Ectodermal cell (in vitro differentiated cells): Measurements from ENCODE around the gene PCDHGB4.
"Not testable (repeated sequence)": the region's sequence is repeated elsewhere in the genome, so short reads cannot be mapped to it uniquely, and the experiment has no call there.

ENCODE experiments used
- H3K27ac ChIP-seq: 2 replicates; pipeline ENCODE4 v1.7.0; 2013; ENCODE audit warnings: mild to moderate bottlenecking, low read depth, low read length; ENCODE audit not compliant: insufficient read depth, poor library complexity, severe bottlenecking
- H3K27me3 ChIP-seq: 2 replicates; pipeline ENCODE4 v1.7.0; 2013; ENCODE audit warnings: mild to moderate bottlenecking, low read length; ENCODE audit not compliant: insufficient read depth, control insufficient read depth, poor library complexity, severe bottlenecking
- H3K36me3 ChIP-seq: one replicate; pipeline ENCODE4 v1.7.0; 2013; ENCODE audit warnings: low read length; ENCODE audit not compliant: control insufficient read depth, insufficient read depth
- H3K4me1 ChIP-seq: one replicate; pipeline ENCODE4 v1.7.0; 2013; ENCODE audit warnings: low read length; ENCODE audit not compliant: control insufficient read depth, insufficient read depth
- H3K4me3 ChIP-seq: 2 replicates; pipeline ENCODE4 v1.7.0; 2013; ENCODE audit warnings: low read depth, low read length, control low read depth; ENCODE audit not compliant: insufficient read depth
- H3K9me3 ChIP-seq: 2 replicates; pipeline ENCODE4 v1.7.0; 2013; ENCODE audit warnings: mild to moderate bottlenecking, low read length, moderate library complexity; ENCODE audit not compliant: control insufficient read depth
- WGBS, 2 experiments: methylation state at CpG; one replicate each; pipeline ENCODE4 v1.1.7; 2013; ENCODE audit warnings: missing lambda C conversion rate in 2 of 2; 5-methylcytosine and 5-hydroxymethylcytosine counted together

The PCDHGB4 gene

DNA sequence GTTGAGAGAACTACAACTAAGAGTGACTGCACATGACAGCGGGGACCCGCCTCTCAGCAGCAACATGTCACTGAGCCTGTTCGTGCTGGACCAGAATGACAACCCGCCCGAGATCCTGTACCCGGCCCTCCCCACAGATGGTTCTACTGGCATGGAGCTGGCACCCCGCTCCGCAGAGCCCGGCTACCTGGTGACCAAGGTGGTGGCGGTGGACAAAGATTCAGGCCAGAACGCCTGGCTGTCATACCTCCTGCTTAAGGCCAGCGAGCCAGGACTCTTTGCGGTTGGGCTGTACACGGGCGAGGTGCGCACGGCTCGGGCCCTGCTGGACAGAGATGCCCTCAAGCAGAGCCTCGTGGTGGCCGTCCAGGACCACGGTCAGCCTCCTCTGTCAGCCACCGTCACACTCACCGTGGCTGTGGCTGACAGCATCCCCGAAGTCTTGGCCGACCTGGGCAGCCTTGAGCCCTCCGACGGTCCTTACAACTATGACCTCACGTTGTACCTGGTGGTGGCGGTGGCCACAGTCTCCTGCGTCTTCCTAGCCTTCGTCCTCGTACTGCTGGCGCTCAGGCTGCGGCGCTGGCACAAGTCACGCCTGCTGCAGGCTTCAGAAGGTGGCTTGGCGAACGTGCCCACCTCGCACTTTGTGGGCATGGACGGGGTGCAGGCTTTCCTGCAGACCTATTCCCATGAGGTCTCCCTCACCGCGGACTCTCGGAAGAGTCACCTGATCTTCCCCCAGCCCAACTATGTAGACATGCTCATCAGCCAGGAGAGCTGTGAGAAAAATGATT, 2.8 kb upstream of the PCDHGB4 start:
- Histone ChIP-seq H3K36me3 (no peaks in the 10 kb centered on the region), H3K4me1 (no peaks in the 10 kb centered on the region), H3K27ac (no peak overlapping the region), H3K4me3 (no peak overlapping the region), H3K27me3 (no peaks in the 10 kb centered on the region), H3K9me3 (peaks cover 7% of the 10 kb centered on the region)
- WGBS, 2 experiments, result 94 to 96% methylated on average over 43 of the region's 43 CpGs

DNA sequence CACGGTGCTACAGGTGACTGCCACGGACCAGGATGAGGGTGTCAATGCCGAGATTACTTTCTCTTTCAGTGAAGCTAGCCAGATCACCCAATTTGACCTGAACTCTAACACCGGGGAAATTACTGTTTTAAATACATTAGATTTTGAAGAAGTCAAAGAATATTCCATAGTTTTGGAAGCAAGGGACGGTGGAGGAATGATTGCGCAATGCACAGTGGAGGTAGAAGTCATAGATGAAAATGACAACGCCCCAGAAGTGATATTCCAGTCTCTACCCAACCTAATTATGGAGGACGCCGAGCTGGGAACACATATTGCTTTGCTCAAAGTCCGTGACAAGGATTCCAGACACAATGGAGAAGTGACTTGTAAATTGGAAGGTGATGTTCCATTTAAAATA, 1.2 kb downstream of the PCDHGB4 start:
- 92 to 100% methylated on average over 9 to 10 of the region's 10 CpGs for WGBS, 2 experiments
- peaks cover 12% of the 10 kb centered on the region for H3K36me3 ChIP-seq
- H3K27ac ChIP-seq, result no peak overlapping the region
- H3K4me3 ChIP-seq, result no peak overlapping the region
- peaks cover 5% of the 10 kb centered on the region for H3K9me3 ChIP-seq
- H3K4me1 ChIP-seq, result no peaks in the 10 kb centered on the region
- H3K27me3 ChIP-seq, result no peaks in the 10 kb centered on the region

DNA sequence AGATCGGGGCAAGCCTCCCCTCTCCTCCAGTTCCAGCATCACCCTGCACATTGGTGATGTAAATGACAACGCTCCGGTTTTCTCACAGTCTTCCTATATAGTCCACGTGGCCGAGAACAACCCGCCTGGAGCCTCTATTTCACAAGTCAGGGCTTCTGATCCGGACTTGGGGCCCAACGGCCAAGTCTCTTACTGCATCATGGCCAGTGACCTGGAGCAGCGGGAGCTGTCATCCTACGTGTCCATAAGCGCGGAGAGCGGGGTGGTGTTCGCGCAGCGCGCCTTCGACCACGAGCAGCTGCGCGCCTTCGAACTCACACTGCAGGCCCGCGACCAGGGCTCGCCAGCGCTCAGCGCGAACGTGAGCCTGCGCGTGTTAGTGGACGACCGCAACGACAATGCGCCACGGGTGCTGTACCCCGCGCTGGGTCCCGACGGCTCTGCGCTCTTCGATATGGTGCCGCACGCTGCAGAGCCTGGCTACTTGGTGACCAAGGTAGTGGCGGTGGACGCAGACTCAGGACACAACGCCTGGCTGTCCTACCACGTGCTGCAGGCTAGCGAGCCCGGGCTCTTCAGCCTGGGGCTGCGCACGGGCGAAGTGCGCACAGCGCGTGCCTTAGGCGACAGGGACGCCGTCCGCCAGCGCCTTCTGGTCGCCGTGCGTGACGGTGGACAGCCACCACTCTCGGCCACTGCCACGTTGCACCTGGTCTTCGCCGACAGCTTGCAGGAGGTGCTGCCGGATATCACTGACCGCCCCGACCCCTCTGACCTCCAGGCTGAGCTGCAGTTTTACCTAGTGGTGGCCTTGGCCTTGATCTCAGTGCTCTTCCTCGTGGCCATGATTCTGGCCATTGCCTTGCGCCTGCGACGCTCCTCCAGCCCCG, 1.9 kb downstream of the PCDHGB4 start:
- H3K9me3 ChIP-seq, result peaks cover 5% of the 10 kb centered on the region
- no peak overlapping the region for H3K4me3 ChIP-seq
- peaks cover 12% of the 10 kb centered on the region for H3K36me3 ChIP-seq
- no peak overlapping the region for H3K27ac ChIP-seq
- no peaks in the 10 kb centered on the region for H3K4me1 ChIP-seq
- no peaks in the 10 kb centered on the region for H3K27me3 ChIP-seq
- 96 to 97% methylated on average over 77 of the region's 77 CpGs for WGBS, 2 experiments

DNA sequence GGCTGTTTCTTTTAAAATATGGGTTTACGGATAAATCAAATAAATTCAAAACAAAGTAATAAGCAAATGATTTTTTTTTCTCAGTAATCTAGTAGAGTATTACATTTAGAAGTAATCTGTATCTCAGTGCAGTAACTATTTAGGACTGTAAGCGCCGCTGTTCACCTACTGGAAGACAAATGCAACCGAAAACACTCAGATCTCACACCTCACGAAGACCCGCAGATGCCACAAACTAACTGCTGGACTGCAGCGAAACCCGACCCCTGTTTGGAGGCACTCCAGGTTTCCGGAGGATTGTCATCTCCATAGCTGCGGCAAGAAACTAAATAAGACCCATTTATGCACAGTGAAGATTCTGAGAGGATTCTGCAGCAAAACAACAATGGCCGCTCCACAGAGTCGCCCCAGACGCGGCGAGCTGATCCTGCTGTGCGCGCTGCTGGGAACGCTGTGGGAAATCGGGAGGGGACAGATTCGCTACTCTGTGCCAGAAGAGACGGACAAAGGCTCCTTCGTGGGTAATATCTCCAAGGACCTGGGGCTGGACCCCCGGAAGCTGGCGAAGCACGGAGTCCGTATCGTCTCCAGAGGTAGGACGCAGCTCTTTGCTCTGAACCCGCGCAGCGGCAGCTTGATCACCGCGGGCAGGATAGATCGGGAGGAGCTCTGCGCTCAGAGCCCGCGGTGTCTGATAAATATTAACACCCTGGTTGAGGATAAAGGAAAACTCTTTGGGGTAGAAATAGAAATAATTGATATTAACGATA, 5.1 kb downstream of the PCDHGB4 start, which contains the start of gene PCDHGA8:
Gene PCDHGA8 (plus strand): TSS at position 205 of the 770 bp plus-strand sequence. CDS start 181 bp downstream, at position 386.
- no peak within 1 kb of the TSS for H3K27ac ChIP-seq
- no peak within 1 kb of the TSS for H3K4me3 ChIP-seq
- H3K36me3 ChIP-seq, result peaks cover 12% of the 10 kb centered on the region
- H3K4me1 ChIP-seq, result no peaks in the 10 kb centered on the region
- peaks cover 5% of the 10 kb centered on the region for H3K9me3 ChIP-seq
- 96 to 97% methylated on average over 37 to 38 of the region's 38 CpGs for WGBS, 2 experiments
- H3K27me3 ChIP-seq, result no peaks in the 10 kb centered on the region

DNA sequence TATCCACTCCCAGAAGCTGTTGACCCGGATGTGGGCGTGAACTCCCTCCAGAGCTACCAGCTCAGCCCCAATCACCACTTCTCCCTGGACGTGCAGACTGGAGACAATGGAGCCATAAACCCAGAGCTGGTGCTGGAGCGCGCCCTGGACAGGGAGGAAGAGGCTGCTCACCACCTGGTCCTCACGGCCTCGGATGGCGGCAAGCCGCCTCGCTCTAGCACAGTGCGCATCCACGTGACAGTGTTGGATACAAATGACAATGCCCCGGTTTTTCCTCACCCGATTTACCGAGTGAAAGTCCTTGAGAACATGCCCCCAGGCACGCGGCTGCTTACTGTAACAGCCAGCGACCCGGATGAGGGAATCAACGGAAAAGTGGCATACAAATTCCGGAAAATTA, 5.8 kb downstream of the PCDHGB4 start:
- Histone ChIP-seq H3K36me3 (peaks cover 12% of the 10 kb centered on the region), H3K4me3 (no peak overlapping the region), H3K27ac (no peak overlapping the region), H3K9me3 (peaks cover 4% of the 10 kb centered on the region), H3K4me1 (no peaks in the 10 kb centered on the region), H3K27me3 (no peaks in the 10 kb centered on the region)
- 94 to 95% methylated on average over 21 of the region's 21 CpGs for WGBS, 2 experiments

DNA sequence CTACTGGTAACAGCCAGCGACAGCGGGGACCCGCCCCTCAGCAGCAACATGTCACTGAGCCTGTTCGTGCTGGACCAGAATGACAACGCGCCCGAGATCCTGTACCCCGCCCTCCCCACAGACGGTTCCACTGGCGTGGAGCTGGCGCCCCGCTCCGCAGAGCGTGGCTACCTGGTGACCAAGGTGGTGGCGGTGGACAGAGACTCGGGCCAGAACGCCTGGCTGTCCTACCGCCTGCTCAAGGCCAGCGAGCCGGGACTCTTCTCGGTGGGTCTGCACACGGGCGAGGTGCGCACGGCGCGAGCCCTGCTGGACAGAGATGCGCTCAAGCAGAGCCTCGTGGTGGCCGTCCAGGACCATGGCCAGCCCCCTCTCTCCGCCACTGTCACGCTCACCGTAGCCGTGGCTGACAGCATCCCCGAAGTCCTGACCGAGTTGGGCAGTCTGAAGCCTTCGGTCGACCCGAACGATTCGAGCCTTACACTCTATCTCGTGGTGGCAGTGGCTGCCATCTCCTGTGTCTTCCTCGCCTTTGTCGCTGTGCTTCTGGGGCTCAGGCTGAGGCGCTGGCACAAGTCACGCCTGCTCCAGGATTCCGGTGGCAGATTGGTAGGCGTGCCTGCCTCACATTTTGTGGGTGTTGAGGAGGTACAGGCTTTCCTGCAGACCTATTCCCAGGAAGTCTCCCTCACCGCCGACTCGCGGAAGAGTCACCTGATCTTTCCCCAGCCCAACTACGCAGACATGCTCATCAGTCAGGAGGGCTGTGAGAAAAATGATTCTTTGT, 7.1 kb downstream of the PCDHGB4 start:
- not testable (repeated sequence) for H3K27ac ChIP-seq, H3K4me1 ChIP-seq, H3K4me3 ChIP-seq, H3K9me3 ChIP-seq, H3K27me3 ChIP-seq
- 96 to 97% methylated on average over 40 to 41 of the region's 53 CpGs for WGBS, 2 experiments
- peaks cover 12% of the 10 kb centered on the region for H3K36me3 ChIP-seq

DNA sequence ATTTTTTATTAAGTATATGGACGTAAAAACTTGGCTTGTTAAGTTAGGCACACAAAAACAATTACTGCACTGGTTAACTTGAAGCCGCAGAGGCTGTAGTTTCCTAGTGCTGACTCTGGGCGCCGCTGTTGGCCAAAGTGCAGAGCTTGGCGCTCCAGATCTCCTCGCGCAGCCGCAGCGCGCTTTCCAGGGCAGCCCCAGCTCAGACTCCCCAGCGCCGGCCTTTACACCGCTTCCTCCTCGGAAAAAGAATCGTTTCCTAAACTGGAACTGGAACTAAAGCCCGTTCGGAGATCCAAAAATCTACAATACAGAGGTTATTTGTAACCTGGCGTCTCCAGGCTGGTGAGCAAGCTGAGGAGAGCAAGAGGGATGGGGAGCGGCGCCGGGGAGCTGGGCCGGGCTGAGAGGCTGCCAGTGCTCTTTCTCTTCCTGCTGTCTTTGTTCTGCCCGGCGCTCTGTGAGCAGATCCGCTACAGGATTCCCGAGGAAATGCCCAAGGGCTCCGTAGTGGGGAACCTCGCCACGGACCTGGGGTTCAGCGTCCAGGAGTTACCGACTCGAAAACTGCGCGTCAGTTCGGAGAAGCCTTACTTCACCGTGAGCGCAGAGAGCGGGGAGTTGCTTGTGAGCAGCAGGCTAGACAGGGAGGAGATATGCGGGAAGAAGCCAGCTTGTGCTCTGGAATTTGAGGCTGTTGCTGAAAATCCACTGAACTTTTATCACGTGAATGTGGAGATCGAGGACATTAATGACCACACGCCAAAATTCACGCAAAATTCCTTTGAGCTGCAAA, 10.5 kb downstream of the PCDHGB4 start, which contains the start of gene PCDHGB5:
Gene PCDHGB5 (plus strand): TSS at position 192 of the 796 bp plus-strand sequence. CDS start 181 bp downstream, at position 373.
- H3K27me3 ChIP-seq, H3K4me3 ChIP-seq, H3K27ac ChIP-seq, H3K36me3 ChIP-seq, H3K9me3 ChIP-seq, H3K4me1 ChIP-seq: not testable (repeated sequence)
- 86 to 92% methylated on average over 19 to 20 of the region's 43 CpGs for WGBS, 2 experiments

DNA sequence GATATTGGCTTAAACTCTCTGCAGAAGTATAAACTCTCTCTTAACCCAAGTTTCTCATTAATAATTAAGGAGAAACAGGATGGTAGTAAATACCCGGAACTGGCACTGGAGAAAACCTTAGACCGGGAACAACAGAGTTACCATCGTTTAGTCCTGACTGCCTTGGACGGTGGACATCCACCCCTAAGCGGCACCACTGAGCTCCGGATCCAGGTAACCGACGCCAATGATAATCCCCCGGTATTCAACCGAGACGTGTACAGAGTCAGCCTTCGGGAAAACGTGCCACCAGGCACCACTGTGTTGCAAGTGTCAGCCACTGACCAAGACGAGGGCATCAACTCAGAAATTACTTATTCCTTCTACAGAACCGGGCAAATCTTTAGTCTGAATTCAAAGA, 11.1 kb downstream of the PCDHGB4 start:
- Histone ChIP-seq H3K4me3 (no peak overlapping the region), H3K4me1 (no peaks in the 10 kb centered on the region), H3K36me3 (no peaks in the 10 kb centered on the region), H3K27ac (no peak overlapping the region), H3K27me3 (no peaks in the 10 kb centered on the region), H3K9me3 (peaks cover 3% of the 10 kb centered on the region)
- WGBS, 2 experiments, result 93 to 96% methylated on average over 15 of the region's 15 CpGs
